Measurements from ENCODE around the gene IGF2BP1.
"Not testable (repeated sequence)": the region's sequence is repeated elsewhere in the genome, so short reads cannot be mapped to it uniquely, and the experiment has no call there.

The IGF2BP1 gene

DNA sequence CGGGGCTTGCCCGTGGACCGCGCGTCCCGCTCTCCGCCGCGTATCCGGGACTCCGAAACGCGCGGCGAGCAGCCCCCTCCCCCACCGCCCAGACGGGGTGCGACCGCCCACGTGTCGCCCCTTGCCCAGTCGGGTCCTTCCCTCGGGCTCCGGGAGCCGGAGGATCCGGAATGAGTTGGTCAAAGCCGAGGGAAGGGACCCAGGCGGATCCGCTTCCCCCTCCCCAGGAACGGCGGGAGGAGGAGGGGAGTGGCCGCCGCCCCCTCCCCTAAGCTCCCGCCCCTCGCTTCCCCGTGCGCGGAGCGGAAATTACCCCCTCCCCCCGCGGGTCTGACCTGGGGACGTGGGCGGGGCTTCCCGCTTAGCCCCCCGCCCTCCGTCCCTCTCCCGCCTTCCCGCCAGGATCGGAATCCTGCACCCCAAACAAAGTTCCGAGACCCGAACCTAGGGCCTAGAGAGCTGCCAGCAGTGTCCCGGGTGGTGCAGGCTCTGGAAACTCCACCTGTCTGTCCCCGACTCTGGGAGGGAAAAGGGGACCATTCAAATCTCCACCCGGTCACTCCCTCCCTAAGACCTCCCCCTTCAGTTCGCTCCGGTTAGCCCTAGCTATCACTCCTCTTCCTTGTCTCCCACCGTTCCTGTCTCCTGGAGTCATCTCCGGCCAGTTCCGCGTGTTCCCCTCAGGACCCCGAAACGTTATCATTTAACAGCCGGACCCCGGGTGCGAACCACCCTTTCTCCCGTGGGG lies 1.0 kb upstream of the IGF2BP1 start:
- DNase-seq, result no peak

DNA sequence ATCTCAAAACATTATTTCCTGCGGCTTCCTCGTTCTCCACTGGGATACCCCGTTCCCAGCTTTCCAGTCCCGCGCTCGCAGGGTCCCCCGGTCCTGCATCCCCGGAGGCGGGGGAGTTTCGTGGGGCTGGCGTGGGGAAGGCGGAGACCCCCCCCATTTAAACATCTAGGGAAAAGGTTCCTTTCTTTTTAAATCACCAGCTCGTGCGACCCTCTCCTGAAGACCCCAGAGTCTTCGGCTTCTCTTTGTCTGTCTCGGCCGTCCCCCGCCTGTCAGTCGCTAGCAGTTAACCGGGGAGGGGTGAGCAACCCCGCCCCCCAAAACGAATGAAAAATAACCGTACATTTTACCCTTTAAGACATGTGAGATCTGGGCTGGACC lies 473 bp upstream of the IGF2BP1 start:
- DNase-seq, result no peak

DNA sequence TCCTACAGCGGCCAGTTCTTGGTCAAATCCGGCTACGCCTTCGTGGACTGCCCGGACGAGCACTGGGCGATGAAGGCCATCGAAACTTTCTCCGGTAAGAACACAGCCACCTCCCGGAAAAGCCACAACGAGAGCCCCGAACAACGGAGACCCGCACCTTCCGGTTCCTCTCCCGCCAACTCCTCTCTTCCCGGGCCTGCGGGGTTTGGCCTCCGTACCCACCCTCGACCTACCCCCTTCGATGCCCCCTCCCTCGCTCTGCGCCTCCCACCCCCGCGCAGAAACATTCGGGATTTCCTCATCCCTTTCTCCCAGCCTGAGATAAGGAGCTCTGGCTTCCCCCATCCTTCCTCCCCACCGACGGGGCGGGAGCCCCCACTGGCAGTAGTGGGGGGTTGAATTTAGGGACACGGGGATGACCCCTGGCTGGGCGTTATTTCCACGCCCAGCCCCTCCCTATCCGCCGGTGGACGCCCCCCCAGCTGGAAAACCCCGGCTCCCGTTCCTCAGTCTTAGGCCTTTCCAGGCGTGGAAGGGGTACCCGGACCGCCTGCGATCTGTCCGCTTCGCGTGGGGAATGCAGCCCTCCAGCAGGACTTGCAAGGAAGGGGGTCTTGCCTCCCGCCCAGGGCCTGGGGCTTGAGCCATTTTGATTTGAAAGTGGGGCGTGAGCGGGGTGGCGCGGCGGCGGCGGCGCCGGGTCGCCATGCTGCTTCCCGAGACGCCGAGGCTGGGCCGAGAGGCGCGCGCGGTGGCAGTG lies 822 bp downstream of the IGF2BP1 start:
- no peak for DNase-seq

DNA sequence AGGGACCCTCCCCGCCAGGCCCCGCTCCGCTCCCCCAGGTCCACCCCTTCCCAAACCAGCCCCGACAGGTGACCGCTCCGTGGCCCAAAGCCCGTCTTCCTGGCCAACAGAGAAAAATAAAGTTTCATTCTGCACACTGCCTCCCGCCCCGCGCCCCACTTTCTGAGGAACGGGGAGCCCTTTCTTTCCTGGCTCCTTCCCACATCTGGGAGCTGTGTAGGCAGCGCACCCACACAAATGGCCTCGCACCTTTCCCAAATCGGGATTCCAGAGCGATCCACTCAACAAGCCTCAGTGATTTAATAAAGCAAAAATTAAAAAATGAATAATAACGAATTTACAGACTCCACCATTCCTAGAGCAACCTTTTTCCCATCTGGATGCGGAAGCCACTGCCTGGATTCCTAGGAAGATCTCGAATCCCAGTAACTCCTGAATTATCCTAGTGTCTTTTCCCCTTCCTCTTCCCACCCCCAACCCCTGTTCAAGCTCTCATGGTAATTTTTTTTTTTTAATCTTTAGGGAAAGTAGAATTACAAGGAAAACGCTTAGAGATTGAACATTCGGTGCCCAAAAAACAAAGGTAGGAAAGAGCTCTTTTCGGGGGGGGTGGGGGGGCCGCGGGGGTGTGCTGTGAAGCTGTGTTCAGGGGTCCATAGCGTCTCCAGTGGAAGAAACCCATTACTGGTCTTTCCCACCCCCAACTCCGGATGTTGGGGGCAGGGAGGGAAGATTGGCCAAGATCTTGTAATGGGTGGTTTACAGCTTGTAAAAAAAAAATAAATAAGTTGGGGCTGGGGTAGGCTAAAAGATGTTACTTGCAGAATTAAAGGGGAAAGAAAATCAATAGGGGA lies 1.6 kb downstream of the IGF2BP1 start:
- DNase-seq, result no peak

DNA sequence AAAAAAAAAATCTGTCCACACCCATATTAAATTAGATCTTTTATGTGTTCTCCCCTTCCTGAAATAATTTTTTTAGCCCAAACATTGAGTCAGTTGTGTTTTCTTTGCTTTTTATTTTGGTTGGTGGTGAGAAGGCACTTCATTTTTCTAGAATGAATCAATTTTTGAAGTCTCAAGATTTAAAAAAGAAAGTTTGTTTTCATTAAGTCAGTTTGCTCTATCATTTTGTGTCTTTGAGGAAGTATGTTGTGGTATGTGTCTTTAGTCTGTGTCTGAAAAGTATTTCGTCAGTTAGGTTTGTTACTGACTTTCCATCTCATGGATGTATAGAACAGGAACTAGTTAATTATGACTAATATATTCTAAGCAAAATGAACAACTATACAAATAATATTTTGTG lies 3.8 kb downstream of the IGF2BP1 start:
- no peak for DNase-seq

DNA sequence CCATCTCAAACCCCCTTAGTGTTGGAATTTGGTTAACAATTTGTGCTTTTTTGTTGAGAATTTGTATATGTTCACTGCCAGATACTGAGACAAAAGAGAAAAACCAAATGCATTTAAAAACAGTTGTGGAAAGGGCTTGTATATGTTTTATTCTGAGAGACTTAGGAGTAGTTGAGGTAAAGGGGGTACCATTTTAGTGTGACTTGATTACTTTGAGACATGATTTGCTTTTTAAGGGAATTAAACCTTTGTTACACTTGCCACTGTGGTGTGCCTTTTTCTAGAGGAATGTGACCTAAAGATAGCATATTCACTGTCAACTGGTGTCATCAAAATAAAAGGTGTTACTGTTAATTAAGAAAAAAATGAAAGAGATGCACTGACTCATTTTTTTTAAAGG lies 4.5 kb downstream of the IGF2BP1 start:
- no peak for DNase-seq

DNA sequence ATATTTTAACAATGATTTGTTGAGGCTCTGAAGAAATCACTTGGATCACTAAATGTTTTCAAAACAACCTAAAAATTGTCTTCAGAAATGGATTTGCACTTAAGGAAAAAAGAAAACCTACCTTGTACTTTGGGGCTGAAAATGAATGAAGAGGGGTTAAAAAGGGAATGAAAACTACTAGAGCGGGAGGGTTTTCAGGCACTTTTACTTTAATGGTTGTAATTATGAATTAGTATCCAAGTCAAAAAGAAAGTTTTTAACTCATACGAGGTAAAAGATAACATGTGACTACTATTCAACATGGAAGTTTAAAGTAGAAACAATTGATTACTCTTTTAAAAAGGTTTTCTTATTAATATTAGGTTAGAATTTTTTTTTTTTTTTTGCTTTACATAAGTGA lies 5.1 kb downstream of the IGF2BP1 start:
- no peak for DNase-seq

DNA sequence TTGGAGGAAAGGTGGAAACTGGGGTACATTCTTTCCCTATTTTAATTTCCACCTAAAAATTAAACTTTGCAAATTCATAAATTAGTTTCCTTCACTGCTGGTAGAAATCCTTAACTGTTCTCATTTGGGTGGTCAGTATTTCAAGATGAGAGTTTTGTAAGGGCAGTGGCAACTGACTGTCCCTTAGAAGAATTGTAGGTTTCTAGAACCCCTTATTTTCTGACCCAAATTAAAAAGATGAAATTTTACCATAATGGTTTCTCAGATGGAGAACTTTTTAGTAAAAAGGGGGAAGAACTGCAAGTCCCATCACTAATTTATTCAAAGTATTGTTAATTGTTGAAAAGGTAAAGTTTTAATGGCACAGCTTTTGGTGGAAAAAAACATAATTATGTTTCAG lies 5.6 kb downstream of the IGF2BP1 start:
- no peak for DNase-seq

DNA sequence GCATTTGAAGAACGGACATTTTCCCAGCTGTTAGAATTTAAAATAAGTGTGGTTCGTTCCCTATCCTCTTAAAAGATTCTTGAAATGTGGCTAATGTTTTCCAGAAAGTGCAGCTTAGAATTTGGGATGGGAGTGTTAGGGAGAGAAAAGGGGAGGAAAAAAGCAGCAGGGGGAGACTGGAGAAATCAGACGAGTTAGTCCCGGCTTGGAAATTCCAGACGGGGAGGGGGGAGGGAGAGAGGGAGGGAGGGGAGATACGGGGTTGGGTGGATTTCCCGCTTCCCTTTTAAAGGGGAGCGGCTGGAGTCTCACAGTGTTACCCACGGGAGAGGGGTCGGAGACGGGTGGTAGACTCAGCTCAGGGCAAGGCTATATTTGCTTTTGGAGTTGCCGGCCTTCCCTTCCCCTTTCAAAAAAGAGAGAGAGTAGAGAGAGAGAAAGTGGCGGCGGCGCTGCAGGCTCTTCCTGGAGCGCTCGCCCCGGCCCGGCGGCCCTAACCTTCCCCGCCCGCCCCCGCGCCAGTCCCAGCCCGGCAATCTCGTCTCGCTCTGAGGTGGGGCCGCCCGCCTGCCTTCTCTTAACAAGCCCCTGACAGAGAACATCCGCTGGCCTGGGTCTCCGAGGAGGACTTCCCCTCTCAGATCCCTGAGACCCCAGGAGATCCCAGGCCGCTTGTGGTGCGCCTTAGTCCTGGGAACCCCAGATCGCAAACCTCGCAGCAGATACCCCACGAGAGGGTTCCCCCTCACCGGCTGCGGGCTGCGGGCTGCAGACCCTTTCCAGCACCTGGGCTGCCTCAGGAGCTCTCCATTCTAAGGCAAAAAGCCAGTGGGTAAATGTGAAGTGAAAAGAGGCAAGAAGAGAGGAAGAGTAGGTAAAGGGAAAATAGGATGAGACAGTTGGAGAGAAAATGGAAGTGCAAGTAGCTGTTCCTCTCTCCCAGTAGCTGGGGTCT lies 6.6 kb downstream of the IGF2BP1 start:
- no peak for DNase-seq

DNA sequence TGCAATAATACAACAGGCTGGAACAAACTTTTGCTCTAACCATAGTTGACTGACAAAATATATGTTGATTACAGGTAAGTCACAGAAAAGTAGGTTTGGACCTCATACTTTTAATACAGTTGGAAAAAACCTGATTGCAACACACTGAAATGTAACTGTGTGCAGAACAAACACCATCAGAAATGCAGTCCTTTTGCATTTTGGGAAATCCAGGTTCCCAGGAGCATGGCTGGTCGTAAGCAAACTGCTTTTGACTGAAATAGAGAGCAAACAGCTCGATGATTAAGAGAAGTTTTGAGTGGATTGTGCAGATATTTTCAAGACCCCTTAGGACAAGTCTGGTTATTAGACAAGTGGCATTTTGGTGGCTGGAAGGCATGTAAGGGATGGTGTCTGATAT lies 8.0 kb downstream of the IGF2BP1 start:
- no peak for DNase-seq

DNA sequence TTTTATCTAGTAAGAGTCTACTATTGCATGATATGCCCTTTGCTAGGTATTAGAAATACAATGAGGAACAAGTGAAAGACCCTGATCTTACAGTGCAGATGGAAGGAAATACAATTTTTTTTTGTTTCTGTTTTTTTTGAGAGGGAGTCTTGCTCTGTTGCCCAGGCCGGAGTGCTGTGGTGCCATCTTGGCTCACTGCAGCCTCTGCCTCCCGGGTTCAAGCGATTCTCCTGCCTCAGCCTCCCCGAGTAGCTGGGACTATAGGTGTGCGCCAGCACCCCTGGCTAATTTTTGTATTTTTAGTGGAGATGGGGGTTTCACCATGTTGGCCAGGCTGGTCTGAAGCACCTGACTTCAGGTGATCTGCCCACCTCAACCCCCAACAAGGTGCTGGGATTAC lies 11.7 kb downstream of the IGF2BP1 start:
- not testable (repeated sequence) for DNase-seq

DNA sequence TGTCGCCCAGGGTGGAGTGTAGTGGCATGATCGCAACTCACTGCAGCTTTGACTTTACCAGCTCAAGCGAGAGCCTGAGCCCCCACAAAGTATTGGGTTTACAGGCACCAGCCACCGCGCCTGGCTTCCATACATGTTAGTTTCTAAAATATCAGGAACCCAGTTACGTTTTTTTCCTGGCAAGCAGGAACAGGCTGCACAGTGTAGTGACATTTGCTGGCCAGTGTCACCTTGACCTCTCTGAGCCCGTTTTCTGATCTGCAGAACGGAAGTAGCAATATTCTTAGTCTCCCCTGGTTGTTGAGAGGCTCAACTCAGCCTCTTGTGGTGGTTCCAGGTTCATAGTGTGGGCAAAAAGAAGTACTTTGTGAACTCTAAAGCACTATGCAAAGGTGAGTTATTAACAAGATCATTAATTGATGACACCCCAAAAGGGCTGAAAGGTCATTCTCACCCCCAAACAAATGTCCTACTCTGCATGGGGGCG lies 15.6 kb downstream of the IGF2BP1 start:
- DNase-seq, result no peak

DNA sequence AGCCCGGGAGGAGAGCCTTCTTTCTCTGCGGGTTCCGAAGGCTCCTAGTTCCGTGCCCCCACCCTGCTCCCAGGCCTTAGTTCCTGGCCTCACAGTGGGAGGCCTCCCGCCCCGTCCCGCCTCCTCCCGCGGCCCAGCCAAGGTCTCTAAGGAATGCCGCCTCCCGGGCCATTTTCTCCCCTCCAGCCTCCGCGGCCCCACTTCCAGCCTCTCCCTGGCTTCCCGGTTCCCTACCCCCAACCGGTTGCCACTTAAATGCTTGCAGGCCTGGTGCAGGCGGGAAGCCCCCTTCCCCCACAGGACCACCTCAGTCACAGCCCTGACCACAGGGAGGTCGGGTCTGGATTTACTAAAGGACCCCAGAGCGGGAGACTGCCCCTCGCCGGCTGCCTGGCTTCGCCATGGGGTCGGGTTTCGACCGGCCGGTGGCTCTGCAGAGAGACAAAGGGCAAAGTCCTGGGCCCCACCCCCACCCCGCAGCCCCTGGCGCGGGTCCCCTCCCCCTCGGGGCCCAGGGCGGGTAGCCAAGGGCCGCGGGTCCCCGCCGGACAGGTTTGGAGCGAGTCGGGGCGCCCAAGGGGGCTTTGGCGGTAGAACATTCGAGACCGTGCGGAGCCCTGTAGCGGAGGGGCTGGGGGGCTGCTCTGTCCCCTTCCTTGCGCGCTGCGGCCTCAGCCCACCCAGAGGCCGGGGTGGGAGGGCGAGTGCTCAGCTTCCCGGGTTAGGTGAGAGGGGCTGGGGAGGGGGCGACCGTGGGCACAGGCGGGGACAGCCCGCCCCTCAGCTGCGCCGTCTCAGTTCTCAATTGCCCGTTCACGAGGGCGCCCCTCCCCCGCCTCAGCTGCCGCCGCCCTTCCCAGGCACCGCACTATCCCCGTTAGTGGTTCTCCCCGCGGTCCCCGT lies 16.4 kb downstream of the IGF2BP1 start:
- DNase-seq, result no peak

DNA sequence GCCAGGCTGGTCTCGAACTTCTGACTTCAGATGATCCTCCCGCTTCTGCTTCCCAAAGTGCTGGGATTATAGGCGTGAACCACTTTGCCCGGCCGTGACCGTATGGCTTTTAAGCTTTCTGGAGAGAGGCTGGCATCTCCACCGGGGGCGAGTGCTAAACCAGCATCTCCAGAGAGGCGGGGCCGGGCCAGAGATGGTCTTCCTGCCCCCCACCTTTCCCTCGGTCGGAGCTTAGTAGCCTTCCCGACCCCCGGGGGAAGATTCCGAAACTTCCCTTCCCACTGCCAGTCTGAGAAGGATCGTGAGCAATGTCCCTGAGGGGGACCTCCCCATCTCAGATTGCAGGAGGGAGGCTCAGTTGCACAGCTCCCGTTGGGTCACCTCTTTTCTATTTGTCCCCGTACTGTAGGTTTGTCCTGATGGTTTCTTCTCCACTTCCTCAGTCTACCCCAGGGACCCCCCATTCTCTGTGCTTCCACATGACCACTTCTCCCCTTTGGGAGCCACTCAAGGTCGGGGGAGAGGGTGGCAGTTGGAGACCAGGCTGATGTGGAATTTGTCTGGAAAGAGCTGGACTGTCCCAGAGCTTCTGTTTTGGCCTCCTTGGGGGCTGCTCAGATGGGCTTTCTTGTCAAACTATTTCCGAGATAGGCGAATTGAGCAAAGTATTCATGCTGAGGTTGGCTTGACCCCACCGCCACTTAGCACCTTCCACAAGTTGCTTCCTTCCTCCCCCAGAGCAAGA lies 18.2 kb downstream of the IGF2BP1 start:
- DNase-seq, result no peak

DNA sequence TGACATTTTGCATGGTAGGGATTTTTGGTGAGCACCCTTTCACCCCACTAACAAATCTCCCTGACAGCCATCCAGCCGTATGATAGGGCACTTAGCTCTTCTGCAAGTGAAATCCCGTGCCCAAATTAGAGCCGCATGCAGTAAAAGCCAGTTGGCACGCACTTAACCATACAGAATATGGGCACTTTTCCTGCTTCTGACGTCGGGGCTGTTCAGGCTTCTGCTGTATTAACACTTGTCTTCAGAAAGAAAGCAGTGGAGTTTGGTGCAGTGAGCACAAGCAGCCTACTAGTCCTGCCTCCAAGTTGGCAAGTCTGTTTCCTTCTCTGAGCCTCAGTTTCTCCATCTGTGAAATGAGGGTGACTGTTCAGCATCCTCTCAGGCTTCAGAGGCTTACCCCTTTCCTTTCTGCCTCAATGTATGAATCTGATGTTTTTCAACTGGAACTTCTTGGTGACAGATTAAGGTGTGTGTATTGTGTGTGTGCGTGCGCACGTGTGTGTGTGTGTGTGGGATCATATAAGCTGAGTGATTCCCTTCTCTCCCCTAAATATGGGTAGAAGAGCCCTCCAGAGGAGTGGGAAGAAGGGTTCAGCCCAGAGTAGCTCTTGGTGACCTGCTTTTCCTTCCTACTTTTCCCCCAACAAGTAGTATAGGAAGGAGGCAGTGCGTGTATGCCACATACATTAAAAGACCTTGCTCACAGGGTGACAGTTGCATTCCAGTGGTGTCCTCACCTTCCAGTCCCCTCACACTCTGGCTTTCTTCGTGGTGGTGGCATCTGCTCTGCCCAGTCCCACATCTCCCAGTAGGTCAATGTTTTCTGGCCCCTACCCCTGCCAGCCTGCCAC lies 19.0 kb downstream of the IGF2BP1 start:
- no peak for DNase-seq

DNA sequence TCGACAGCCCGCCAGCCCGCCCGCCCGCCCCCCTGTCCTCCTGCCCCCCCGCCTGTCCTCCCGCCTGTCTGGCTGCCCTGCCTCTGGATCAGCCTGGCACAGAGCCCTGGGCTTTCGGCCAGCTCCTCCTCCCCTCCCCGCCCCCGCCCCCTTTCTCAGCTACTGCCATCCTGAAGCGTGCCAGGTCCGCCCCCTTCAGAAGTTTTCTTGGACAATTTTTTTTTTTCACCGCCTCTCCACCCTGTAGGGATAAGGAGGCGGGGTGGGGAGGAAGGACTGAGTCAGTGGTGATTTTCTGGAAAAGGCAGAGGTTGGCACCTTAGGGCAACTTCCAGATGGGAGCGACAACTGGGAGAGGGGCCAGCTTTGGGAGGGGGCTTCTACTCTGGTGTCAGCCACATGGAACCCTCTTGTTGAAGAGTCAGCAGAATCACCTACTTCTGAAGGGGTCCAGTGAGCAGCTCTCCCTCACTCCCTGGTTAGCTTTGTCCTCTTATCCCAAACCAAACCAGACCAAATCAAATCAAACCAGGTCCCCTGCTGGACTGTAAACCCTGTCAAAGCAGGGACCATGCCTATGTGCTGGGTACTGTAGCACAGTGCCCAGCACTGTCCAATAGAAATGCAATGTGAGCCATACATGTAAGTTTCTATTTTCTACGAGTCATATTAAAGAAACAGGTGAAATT lies 19.7 kb downstream of the IGF2BP1 start:
- DNase-seq, result no peak

DNA sequence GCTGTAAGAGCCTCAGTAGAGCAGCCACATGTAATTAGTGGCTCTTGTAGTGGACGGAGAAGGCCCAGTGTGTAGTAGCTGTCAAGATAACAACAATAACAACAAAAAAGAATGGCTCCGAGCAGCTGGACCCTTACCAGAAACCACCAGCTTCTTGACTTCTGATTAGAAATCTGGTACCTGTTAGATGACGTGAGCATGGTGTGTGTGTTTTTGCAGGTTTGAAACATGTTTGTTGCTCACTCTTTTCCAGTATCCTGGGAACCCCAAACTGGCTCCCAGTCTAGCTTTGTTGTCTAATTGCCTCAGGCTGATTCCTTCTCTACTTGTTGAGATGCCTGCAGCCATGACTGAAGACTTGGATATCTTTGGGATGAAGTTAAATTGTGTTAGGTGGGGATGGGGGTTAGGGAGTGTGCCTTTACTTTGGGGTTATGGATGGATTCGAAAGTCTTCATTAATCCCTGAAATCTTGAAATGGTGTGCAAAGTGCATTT lies 21.0 kb downstream of the IGF2BP1 start:
- DNase-seq, result no peak

DNA sequence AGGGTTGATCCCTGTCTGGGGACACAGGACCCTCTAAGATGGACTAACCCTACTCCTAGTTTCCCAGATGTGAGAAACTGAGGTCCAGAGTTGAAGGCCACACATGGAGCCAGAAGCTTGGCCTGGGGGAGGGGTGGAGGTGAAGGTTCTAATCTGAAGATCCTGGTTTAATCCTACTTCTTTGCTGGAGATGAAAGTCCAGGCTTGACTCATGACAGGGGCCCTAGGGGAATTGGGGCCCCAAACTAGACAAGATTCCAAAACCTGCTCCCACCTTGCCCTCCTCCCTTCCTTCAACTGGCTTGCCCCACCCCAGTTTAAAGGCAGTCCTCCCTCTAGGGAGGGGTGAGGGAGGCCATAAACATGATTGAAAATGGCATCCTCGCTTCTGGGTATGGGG lies 21.6 kb downstream of the IGF2BP1 start:
- no peak for DNase-seq

DNA sequence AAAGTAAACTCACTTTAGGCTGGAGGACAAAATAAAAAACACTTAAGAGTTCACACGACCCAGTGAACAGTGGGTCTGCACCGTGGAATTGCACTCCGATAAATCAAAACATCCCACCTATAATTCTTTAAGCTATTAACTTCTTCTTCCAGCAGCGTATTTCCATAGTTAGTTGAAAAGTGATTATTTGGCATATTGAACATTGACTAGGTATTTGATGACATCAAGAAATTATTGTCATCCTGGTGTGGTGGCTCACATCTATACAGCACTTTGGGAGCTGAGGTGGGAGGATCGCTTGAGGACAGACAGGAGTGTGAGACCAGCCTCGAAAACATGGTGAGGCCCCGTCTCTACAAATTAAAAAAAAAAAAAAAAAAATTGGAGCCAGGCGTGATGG lies 23.4 kb downstream of the IGF2BP1 start:
- DNase-seq, result no peak

Measured in CD4-positive, alpha-beta T cell treated with Interferon alpha-2 for 1 hour (primary cell).